HG02840 (cell line): ENCODE measurements around the gene ACOX3.

Source experiments
- ATAC-seq: cut with Tn5 transposase; IDR thresholded peaks from one replicate; pipeline ENCODE4 v1.9.1; 2021; ENCODE audit warnings: mild to moderate bottlenecking, moderate library complexity, moderate number of reproducible peaks; ENCODE audit not compliant: unreplicated experiment, low FRiP score

ACOX3 gene

DNA sequence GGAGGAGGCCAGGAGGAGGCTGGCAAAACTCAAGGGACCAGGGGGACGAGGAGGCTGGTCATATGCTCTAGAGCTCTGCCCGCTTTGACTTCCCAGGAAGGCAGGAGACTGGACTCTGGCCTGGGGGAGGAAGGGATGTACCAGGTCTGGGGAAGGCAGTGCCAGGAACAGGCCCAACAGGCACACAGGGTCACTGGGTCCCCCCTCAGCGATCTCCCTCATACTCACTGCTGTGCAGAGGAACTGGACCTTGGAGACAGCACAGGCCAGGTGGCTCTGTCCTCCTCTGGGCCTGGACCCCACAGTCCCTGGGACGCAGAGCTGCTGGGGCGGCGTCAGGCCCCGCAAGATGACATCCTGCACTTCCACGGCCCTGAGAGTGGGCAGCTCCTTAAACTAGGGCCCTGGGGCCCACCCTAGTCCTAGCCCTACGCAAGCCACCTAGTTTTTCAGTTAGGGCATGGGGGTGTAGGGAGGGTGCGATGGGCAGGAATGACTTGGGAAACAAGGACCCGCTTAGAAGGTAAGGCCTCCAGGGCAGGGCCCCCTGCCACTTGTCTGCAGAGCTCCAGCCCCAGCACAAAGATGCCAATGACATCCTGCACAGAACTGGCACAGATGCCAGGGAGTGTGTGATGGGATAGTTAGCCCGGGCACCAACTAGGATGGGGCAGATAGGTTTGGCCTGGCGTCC lies 111.5 kb downstream of the ACOX3 start:
- no peak for ATAC-seq

DNA sequence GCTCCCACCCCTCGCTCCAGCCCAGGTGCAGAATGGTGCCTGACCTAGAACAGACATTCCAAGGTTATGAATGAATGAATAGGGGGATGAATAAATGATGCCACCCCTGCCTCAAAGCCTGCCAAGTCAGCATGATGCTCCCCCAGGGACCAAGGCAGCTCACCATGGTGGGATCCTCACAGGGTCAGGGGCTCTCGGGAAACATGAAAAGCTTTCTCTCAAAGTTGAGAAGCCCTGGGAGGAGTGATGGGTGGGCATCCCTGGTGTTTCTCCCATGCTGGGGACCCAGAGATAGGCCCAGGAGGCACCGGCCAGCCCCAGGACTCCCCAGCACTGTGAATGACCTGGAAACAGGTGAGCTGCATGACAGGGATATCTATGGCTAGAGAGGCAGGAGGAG lies 112.1 kb downstream of the ACOX3 start:
- no peak for ATAC-seq

DNA sequence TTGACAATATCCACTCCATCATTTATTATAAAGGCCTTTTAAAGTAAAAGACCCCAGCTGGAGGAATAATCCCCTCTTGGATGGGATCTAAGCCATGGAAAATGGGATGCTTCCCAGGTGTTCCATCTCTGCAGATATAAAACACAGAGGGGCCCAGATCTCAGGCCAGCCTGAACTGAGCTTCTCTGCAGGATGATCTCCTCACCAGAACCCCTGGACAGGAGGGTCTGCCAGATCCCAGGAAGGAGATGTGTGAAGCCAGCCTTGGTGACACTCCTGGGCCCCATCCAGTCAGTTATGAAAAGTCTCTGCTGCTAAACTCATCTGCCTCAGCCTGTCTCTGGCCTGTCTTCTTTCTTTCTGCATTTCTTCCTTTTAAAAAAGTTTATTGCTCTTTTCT lies 114.3 kb downstream of the ACOX3 start:
- ATAC-seq, result no peak

DNA sequence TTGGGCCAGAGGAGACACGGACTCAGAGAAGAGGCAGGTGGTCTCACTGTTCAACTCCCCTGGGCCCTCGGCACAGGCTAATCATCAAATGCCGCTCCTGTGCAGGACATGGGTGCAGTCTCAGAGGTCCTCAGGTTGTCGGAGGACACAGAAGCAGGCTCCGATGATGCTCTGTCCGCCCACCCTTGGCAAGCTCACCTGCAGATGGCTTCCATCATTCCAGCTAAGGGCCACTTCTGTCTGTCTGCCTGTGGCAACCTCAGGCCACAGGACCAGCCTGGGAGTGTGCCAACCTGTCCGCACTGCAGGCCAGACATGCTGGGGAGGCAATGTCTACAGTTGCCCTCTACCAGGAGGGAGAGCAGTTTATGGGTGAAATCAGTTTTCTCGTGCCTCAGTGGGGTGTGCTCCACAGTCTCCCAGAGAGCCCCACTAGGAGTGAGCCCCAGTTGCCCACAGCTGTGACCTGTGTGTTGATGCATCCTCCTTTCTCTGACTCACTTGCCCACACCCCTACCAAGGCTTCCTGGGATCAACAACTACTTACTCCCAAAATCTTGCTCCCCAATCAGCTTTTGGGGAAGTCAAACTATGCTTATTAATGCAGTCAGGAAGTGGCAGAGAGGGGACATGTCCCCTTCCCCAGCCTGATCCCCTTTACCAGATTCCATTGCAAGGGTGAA lies 115.1 kb downstream of the ACOX3 start:
- ATAC-seq, result no peak

DNA sequence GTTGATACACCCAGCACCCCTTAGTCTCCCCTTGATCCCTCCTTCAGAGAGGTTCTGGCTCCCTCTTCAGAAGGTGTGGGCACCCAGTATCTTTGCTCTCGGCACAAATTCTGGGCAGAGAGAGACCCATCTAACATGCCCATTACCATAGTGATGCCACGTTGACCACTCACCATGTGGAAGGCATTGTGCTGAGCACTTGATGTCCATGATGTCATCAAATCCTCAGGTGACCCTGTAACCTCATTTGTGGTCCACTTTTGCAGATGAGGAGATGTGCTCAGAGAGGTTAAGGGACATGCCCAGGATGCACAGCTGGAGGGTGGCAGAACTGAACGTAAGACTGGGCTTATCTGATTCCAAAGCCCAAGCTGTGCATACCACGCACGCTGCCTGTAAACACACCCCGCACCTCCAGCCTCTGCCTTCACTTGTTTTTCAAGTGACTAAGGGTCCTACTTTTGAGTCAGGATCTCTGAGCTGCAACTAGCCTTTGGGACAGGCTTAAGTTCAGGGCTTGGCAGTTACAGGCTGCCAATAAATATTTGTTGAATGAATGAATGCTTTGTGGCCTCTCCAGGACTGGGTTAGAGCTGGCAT lies 115.8 kb downstream of the ACOX3 start:
- no peak for ATAC-seq

DNA sequence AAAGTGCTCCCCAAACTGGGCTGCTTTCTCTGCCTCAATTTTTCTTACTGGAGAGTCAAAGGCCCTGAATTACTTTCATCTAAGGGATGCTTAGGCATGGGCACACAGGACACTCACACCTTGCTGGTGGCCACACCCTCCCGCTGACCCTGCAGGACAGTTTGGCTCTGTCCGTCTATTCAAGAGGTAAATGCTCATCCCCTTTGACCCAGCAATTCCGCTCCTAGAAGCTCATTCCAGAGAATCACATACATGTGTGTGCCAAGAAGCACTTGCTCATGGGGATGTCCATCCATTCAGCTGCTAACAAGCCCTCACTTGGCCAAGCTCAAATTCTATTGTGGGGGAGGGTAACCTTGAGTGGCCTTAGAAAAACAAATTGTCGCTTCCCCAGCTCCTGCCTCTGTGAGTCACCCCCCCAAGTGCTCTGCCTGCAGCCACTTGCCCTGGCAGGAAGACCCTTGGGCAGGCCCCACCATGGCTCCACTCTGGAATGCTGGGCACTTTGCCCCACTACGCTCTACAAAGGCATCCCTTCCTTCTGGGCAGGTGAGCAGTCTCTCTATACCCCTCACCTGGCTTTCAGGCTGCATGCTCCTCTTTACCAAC lies 116.5 kb downstream of the ACOX3 start:
- no peak for ATAC-seq

DNA sequence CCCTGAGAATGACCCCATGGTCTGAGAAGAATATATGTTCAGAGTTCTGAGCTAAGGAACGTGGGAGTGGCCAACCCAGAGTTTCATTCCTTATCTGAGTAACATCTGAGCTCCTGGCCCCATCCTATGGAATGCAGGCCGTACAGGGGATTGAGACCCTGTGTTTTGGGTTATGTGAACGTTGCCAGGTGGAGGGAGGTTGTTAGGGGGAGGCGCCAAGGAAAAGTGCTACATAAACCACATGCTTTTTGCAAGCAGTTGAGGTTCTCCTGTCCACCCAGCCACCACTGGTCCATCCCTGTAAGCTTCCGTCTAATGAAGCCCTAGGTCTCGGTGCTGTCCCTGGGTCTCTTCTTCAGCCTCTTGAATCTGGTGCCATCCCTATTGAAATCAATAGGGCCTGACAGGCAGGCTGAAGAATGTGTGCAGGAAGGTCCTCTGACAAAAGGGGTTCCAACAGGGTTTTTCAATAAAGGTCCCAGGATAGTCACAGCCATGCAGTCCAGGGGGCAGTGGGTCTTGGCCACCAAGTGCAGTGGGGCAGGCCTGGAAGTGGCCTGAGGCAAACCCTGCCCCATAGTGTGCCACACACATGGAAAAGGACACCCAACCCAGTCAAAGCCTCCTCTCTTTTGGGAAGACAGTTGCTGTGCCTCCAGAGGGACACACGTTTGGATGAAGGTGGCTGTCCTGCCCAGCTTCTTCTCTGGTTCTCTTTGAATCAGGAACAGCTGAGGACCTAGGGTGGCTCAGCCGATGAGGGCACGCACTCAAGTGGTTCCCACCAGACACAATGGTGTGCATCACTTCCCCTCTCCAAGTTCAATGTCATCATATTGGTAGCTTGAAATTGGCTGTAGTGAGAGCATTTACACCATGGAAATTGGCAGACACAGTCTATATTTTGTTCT lies 117.5 kb downstream of the ACOX3 start:
- no peak for ATAC-seq

DNA sequence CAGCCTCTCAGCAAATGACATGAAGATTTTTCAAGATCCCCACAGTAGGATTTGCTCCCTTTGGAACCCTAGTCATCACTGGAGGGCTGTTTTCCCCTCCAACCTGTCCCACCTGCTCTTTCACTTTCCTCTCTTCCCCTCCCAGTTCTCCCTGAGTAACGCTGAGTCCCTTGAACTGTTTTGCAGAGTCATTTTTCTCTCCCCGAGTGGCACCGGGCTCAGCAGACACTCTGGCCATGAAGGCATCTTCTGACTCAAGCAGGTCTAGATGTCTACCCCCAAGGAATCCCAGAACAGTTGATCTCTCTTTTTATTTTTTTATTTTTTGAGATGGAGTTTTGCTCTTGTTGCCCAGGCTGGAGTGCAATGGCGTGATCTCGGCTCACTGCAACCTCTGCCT lies 118.8 kb downstream of the ACOX3 start:
- ATAC-seq, result no peak

DNA sequence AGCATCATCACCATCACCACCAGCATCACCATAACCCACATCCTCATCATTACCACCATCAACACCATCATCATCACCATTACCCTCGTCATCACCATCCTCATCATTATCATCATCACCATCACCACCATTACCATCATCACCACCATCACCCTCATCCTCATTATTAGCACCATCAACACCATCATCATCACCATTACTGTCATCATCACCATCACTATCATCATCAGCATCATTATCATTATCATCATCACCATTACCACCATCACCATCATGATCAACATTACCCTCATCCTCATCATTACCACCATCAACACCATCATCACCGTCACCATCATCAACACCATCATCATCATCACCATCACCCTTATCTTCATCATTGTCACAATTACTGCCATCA lies 119.3 kb downstream of the ACOX3 start:
- ATAC-seq, result no peak

DNA sequence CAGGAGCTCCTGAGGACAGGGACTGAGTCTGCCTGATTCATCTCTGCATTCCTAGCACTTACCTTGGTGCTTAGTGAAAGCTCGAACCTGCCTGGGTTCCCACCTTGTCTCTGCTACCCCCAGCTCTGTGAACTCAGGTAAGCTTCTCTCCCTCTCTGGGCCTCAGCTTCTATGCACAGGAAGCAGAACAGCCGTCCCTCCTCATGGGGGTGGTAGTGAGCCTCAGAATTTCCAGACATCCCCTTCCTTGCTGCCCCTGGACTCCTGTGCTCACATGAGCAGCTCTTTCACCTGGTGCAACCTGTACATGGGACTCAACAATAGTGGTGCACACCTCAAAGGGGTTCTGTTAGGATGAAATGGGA lies 120.2 kb downstream of the ACOX3 start:
- ATAC-seq, result no peak

DNA sequence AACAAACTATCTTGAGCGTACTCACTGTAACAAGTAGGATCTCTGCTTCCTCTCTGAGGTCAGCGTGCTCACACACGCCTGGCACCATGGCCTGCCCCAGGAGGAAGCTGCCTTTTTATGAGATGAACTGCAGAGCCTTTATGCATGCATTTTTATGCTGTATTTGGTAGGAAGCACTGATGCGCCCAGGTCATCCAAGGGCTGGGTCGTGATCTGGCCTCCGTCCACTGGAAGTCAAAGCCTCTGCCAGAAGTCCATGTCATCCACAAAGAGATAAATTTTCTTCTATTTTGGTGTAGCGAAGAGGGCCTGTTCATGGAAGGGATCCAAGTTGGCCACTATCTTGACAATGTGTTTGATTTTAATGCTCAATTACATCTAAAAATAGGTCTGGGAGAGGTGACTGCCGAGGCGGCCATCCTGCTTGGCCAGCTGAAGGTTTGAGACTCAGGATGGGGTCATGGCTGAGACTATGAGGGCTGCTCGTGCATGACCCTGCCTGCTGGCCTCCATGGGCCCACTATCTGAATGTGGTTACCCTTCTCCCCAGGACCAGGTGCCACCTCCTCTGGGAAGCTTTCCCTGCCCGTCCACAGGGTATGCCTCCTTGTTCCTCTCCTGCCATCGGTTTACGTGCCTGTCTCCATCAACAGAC lies 120.7 kb downstream of the ACOX3 start:
- no peak for ATAC-seq

DNA sequence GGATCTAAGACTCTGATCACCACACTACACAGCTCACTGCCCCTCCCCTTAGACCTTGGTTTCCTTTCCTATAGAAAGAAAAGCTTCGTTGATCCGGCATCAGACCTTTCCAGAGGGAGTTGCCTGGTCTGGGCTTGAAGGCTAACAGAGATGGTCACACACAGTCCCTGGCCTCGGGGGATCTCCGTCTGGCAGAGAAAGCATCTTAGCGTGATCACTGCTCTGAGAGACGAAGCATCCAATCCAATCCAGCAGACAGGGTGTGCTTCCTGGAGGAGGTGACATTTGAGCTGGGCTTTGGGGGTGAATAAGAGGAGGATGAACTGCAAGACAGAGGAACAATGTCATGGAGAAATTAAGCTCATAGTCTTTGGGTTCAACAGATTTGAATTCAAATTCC lies 121.5 kb downstream of the ACOX3 start:
- ATAC-seq, result no peak

DNA sequence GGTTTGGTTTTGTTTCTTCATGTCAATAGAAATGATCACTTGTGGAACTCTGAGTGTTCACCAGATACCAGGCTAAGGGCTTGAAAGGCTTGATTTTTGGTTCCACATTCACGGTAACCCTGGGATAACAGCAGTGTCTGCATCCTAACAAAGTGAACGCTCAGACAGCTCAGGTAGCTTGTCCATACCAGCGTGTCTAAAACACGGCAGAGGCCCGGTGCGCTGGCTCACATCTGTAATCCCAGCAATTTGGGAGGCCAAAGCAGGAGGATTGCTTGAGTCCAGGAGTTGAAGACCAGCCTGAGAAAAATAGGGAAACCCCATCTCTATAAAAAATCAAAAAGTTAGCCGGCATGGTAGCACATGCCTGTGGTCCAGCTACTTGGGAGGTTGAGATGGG lies 122.0 kb downstream of the ACOX3 start:
- no peak for ATAC-seq

DNA sequence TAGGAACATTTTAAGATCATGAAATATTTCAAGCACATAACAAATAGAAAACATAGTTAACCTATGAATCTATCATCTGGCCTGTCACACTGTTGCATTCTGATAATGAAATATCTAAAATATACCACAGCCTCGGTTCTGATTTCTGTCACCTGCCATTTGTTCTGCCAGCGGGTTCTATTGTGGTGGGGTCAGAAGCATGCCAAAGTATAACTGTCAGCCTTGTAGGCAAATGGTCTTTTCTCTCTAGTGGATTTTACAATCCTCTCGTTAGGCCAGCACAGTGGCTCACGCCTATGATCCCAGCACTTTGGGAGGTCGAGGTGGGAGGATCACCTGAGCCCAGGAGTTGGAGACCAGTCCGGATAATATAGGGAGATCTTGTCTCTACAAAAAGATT lies 123.0 kb downstream of the ACOX3 start:
- no peak for ATAC-seq

DNA sequence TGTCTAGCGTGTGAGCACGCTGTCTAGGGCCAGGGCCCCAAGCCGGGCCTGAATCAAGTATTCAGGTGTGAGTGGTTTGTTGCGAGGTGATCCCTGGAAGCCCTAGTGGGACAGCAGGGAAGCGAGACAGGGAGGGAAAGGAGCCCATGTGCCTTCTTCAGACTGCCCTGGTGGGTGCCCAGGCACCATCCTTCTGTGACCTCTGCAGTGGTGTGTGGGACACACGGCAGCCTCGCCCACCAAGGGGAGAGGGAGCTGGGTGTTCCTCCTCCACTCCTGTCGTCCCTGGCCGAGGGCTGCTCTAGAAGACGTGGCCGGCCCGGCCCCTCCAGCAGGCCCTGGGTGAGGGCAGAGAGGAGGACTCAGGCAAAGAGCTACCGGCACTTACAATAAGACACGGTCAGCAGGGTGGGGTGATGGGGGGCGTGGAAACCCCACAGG lies 123.6 kb downstream of the ACOX3 start:
- no peak for ATAC-seq
